CD4-positive, alpha-beta T cell treated with Interleukin-4 for 4 hours (primary cell): ENCODE results near the gene TRPM6.
A peak's percentile ranks its signal among the peaks of the same experiment; 100 is the strongest.
"Not testable (repeated sequence)": the region's sequence is repeated elsewhere in the genome, so short reads cannot be mapped to it uniquely, and the experiment has no call there.

Experiments used
- DNase-seq: peaks from one replicate; pipeline ENCODE4 v3.0.0-alpha.2; 2020

The TRPM6 gene

DNA sequence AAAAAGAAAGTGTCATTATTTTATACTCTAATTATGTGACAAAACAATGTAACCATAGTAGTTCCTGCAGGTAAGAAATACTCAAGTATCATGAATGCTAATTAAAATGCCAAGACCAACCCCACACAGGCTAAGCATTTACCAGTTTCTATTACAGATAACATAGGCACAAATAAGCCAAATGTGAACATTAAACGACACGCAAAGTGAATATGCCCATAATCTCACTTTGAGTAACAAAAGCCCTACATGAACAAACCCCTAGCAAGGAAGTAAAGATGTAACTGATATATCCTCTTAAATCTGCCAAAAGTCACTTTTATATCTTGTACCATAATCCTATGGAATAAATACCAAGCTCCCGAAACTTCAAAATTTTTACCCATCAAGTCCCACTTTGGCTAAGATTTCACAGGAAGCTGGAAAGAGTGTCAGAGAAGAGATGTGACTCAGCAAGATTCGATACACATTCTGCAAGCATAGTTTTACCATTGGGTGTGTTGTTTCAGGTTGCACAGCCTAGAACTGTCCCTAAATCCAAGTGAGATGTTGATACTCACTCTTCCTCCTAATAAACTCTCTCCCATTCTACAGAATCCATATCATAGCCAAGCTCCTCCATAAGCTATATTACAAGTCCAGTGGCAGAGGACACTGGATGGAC is 28.8 kb downstream of the TRPM6 start:
- no peak for DNase-seq

DNA sequence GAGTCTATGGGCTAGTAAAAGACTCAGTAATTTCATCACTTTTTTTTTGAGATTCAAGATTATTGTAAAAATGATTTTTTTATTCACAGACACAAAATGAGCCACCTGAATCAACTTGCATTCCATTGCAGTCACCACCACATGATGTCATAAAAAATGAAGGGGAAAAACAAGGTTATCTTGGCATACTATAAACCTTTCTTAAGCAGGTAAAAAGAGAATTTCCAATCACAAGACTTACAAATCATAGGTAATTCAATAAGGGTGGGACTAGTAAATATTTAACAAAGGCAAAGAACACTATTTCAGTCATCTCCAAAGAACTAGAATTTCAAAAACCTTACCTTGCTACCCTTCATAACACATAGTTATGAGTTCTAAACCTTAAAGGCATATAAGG is 30.7 kb downstream of the TRPM6 start:
- no peak for DNase-seq

DNA sequence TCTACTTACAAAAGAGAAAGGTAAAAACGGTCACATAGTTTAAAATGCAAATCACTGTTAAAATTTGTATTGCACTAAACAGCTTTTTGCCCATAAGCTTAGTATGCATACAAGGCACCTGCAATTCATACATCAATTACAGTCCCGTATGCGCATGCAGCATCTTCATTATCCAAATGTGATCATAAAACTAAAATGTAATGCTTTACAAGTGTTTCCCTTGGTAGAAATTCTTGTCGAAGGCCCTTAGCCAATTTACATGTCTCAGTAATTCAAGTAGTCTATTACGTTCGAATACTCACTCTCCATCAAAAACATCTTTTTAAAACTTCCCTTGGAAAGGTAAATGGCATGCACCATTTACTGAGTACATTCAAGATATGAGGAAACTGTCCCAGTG is 32.6 kb downstream of the TRPM6 start:
- no peak for DNase-seq

DNA sequence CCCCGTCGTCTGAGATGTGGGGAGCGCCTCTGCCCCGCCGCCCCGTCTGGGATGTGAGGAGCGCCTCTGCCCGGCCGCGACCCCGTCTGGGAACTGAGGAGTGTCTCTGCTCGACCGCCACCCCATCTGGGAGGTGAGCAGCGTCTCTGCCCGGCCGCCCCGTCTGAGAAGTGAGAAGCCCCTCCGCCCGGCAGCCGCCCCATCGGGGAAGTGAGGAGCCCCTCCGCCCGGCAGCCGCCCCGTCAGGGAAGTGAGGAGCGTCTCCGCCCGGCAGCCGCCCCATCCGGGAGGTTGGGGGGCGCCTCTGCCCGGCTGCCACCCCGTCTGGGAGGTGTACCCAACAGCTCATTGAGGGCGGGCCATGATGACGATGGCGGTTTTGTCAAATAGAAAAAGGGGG is 34.7 kb downstream of the TRPM6 start:
- not testable (repeated sequence) for DNase-seq

- no peak for DNase-seq
Measured at GRCh38 chr9:74848153-74848525, 39.6 kb downstream of the TRPM6 start.

- DNase-seq = no peak
Measured at GRCh38 chr9:74847478-74848152, 40.1 kb downstream of the TRPM6 start.

DNA sequence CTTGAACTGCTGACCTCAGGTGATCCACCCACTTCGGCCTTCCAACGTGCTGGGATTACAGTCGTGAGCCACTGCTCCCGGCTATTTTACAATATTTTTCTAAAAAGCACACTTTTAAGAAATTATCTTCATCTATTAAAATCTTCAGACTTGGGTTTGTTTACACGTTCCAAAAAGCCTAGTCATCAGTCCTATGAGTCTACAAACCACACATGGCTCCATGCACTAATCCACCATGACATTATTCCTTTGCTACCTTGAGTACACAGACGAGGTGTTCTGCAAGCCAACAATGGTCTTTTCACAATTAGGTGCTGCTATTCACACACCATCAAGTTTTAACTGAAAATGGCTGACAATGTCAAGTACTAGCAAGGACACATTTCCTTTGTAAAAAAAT is 41.0 kb downstream of the TRPM6 start:
- DNase-seq = no peak

DNA sequence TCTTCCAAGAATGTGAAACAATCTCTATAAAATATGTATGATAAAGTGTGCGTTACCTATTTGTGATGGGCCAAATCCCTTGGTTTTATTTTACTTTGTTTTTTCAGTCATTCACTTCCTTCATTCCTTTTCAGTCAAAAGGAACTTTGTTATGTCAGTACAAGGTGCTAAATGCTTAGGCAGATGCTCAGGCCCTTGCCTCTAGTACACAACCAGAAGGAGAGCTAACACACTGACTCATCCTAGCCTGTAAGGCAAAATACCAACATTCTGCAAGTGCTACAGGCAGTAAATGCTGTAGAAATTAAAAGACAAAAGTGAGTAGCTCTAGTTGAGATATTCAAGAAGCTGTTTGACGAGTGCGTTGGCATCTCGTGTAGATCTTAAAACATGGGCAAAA is 49.4 kb downstream of the TRPM6 start:
- no peak for DNase-seq

DNA sequence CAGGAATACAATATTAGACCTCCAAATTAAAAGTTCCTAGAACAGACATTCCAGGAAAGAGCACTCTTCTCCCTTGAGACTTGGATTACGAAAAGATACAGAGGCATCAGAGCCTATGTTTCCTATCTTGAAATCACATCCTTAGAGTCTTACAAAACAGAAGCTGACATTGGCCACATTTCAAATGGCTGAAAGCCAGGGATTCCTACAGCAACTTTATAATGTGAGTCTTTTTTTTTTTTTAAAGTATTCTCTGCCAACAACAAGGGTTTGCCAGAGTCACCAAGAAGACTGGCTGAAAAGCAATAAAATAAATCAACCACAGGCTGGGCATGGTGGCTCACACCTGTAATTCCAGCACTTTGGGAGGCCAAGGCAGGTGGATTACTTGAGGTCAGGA is 63.1 kb downstream of the TRPM6 start:
- DNase-seq = no peak

DNA sequence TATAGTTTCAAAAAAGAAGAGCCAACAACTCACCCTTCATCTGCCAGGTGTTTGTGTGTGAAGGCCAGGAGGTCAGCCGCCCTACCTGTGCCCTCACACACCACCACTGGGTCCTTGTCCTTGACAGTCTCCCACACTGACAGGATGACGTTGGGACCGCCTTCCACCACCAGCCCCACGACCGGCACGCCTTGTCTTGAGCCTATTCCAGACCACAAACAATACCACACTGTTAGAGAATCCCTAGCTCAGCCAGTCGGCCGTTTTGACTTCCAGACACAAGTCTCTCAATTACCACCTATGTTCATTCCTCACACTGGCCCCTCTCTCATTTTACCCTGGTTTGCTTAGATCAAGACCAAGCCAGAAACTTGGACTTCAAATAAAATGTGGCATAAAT is 66.1 kb downstream of the TRPM6 start:
- DNase-seq = no peak

GRCh38 chr9:74817816-74818215 is 69.9 kb downstream of the TRPM6 start:
- no peak for DNase-seq

- DNase-seq = no peak
Measured at GRCh38 chr9:74817281-74817810, 70.4 kb downstream of the TRPM6 start.

DNA sequence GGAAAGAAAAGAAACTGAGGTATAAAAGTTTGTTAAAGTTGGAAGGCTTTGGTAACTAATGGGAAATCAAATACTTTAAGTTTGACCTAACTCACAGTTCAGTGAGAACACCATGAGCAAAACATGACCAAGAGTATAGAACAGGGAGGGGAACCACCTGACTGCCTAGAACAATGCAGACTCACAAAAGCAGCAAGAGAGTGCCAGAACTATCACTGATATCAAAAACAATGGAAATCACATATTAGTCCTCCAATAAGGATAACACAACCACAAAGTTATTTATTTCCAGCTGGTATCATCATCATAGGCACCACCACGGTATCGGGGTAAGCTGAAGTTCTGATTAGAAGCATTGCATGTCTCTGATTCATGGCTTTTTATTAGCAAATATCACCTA is 77.5 kb downstream of the TRPM6 start:
- DNase-seq = no peak

GRCh38 chr9:74804018-74804385 is 83.7 kb downstream of the TRPM6 start:
- no peak for DNase-seq

GRCh38 chr9:74803376-74804017 is 84.2 kb downstream of the TRPM6 start:
- DNase-seq = no peak

DNA sequence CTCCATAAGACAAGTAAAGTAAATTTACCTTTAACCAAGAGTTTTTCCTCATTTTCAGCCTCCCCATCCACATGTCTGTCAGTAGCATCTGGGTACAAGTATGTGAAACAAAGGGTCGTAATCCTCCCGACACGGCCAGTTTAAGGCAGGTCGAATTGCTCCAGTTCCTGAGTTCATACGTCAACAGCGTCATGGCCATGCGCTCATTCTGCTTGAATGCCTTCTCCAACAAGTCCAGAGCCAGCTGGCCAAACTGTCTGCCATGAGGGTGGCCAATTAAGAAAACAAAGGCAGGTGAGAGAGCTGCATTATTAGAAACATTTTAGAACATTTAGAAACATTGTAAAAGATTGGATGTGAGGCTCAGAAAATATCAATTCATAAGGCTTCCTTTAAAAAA is 87.5 kb downstream of the TRPM6 start:
- no peak for DNase-seq

GRCh38 chr9:74795803-74796202 is 91.9 kb downstream of the TRPM6 start:
- DNase-seq = no peak

DNA sequence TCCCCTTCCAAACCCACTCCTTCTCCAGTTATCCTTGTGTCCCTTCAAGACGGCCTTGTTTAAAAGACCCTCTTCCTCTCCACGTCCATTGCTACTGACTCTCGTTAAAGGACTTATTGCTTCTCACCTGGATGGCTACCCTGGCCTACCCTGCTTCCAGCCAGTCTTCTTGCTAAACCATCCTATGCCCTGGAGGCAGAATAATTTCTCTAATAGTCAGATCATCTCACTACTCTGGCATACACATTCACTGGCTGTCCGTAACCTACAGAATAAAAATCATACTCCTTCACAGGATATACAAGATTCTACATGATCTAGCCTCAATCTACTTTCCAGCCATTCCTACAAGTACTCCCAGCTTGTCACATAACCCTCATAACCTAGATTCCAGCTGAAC is 92.6 kb downstream of the TRPM6 start:
- DNase-seq = no peak

GRCh38 chr9:74784506-74784905 is 103.2 kb downstream of the TRPM6 start:
- no peak for DNase-seq

- no peak for DNase-seq
Measured at GRCh38 chr9:74783408-74783807, 104.3 kb downstream of the TRPM6 start.

DNA sequence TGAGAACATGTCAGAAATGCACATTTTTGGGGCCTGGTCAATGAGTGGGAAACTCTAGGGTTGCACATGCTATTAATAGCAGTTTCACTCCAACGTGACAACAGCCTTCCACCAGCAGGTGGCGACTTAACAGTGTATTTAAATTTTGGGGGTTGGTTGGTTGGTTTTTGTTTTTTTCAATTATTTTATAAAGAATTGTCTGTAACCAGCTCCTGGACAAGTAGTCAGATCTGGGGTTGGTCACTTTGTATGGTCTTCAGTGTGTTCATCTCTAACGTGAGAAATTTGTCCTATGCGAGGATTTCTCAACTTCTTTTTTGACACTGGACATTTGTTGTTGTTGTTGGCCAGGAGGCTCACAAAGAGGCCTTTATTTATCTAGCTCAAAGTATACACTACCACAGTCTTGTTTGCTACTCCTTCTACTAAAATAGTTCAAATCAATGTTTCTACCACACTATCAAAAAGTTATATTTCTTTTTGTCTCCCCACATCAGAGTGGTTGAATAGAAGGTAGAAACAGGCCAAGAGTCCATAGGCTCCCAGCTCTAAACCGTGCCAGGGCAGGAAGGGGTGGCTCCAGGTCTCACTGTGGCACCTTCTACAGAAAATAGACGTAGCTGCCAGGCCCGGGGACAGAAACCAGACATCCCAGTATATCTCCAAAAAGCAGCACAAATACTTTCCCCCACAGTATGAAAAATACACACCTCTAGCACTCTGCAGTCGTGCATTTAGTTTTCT is 110.4 kb downstream of the TRPM6 start:
- peak; percentile 67 for DNase-seq

- DNase-seq = no peak
Measured at GRCh38 chr9:74775396-74775795, 112.3 kb downstream of the TRPM6 start.

GRCh38 chr9:74773886-74774479 is 113.7 kb downstream of the TRPM6 start:
- peak; percentile 76 for DNase-seq
